ENCODE measurements around the gene EFHC1.

DNA sequence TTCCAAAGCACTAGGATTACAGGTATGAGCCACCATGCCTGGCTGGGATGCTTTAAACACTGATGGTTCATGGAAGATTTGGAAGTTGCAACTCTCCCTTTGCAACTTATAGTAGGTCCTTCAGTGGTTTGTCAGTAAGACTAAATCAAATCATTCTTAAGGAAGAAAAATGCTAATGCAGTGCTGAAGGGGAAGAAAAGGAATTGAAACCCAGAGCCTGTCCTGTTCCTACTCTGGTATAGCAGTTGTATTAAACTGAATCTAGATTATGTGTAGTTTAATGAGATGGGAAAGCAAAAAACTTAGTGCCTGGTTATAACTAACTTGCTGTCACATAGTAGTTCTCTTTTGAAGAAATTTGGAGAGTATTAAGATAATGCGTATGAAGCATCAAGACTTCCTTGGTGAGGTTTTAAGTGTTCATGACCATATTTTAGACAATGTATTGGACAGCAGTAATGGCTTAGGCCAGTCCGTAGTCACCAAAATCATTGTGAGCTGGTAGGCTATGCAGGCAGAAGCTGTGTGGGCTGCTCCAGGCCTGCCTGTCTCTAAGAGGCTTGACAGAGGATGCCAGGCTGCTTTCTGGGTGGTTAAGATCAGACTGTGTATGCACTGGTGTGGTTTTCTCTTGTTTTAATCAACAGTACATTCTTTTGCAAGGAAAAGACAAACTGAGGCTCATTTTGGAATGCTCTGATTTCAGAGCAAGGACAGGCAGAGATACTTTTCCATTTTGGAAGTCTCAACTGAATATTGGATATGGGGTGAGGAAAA lies 44.2 kb upstream of the EFHC1 start:
- TF ChIP-seq POLR2A (IDR thresholded peaks at IDR 0.05) (no peak), POLR2AphosphoS5 (IDR thresholded peaks at IDR 0.05) (no peak), EP300 (IDR thresholded peaks at IDR 0.05) (no peak)
- TF ChIP-seq, protein P1, sequence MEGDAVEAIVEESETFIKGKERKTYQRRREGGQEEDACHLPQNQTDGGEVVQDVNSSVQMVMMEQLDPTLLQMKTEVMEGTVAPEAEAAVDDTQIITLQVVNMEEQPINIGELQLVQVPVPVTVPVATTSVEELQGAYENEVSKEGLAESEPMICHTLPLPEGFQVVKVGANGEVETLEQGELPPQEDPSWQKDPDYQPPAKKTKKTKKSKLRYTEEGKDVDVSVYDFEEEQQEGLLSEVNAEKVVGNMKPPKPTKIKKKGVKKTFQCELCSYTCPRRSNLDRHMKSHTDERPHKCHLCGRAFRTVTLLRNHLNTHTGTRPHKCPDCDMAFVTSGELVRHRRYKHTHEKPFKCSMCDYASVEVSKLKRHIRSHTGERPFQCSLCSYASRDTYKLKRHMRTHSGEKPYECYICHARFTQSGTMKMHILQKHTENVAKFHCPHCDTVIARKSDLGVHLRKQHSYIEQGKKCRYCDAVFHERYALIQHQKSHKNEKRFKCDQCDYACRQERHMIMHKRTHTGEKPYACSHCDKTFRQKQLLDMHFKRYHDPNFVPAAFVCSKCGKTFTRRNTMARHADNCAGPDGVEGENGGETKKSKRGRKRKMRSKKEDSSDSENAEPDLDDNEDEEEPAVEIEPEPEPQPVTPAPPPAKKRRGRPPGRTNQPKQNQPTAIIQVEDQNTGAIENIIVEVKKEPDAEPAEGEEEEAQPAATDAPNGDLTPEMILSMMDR (IDR thresholded peaks at IDR 0.05) = no peak
